Measurements from ENCODE around the gene CMTR1.

CMTR1 gene

GRCh38 chr6:37477656-37478435, 44.8 kb downstream of the CMTR1 start:
- Histone ChIP-seq H3K4me3 (ENCODE audit: low read length in 2 of 2) (no peak overlapping the region), H3K9me3 (ENCODE audit: control insufficient read depth in 2 of 2, low read length in 2 of 2) (no peaks in the 10 kb centered on the region), H3K4me1 (ENCODE audit: control insufficient read depth, insufficient read depth, low read length) (peaks cover 9% of the 10 kb centered on the region), H3K36me3 (ENCODE audit: control insufficient read depth in 2 of 2, insufficient read depth in 2 of 2, low read length in 2 of 2) (peaks cover 49 to 67% of the 10 kb centered on the region in 2 donors), H3K9ac (ENCODE audit: low read length in 2 of 2) (no peak overlapping the region), H3K27me3 (ENCODE audit: control insufficient read depth in 1 of 2, insufficient read depth in 2 of 2, low read length in 2 of 2) (no peaks in the 10 kb centered on the region), H3K27ac (ENCODE audit: low read length) (no peak overlapping the region)

GRCh38 chr6:37478827-37479226, 45.8 kb downstream of the CMTR1 start:
- H3K27ac ChIP-seq (ENCODE audit: low read length) = no peak overlapping the region

GRCh38 chr6:37479266-37479854, 46.3 kb downstream of the CMTR1 start:
- H3K4me1 ChIP-seq (ENCODE audit: control insufficient read depth, insufficient read depth, low read length) = no peaks in the 10 kb centered on the region
- no peaks in the 10 kb centered on the region for H3K27me3 ChIP-seq (ENCODE audit: control insufficient read depth in 1 of 2, insufficient read depth in 2 of 2, low read length in 2 of 2)
- H3K36me3 ChIP-seq (ENCODE audit: control insufficient read depth in 2 of 2, insufficient read depth in 2 of 2, low read length in 2 of 2) = peaks cover 46 to 70% of the 10 kb centered on the region in 2 donors
- H3K9ac ChIP-seq (ENCODE audit: low read length in 2 of 2) = no peak overlapping the region
- no peak overlapping the region for H3K27ac ChIP-seq (ENCODE audit: low read length)
- no peaks in the 10 kb centered on the region for H3K9me3 ChIP-seq (ENCODE audit: control insufficient read depth in 2 of 2, low read length in 2 of 2)
- H3K4me3 ChIP-seq (ENCODE audit: low read length in 2 of 2) = no peak overlapping the region

More at GRCh38 chr6:37478827-37479226, 45.8 kb downstream of the CMTR1 start:
- H3K4me3 ChIP-seq (ENCODE audit: low read length in 2 of 2) = no peak overlapping the region
- H3K9ac ChIP-seq (ENCODE audit: low read length in 2 of 2) = no peak overlapping the region
- H3K36me3 ChIP-seq (ENCODE audit: control insufficient read depth in 2 of 2, insufficient read depth in 2 of 2, low read length in 2 of 2) = peaks cover 48 to 70% of the 10 kb centered on the region in 2 donors
- no peaks in the 10 kb centered on the region for H3K9me3 ChIP-seq (ENCODE audit: control insufficient read depth in 2 of 2, low read length in 2 of 2)
- H3K4me1 ChIP-seq (ENCODE audit: control insufficient read depth, insufficient read depth, low read length) = peaks cover under 1% of the 10 kb centered on the region
- H3K27me3 ChIP-seq (ENCODE audit: control insufficient read depth in 1 of 2, insufficient read depth in 2 of 2, low read length in 2 of 2) = no peaks in the 10 kb centered on the region

- H3K36me3 ChIP-seq (ENCODE audit: control insufficient read depth in 2 of 2, insufficient read depth in 2 of 2, low read length in 2 of 2) = peaks cover 37 to 62% of the 10 kb centered on the region in 2 donors
- no peaks in the 10 kb centered on the region for H3K27me3 ChIP-seq (ENCODE audit: control insufficient read depth in 1 of 2, insufficient read depth in 2 of 2, low read length in 2 of 2)
- no peaks in the 10 kb centered on the region for H3K9me3 ChIP-seq (ENCODE audit: control insufficient read depth in 2 of 2, low read length in 2 of 2)
- no peak overlapping the region for H3K9ac ChIP-seq (ENCODE audit: low read length in 2 of 2)
- no peak overlapping the region for H3K4me3 ChIP-seq (ENCODE audit: low read length in 2 of 2)
- no peaks in the 10 kb centered on the region for H3K4me1 ChIP-seq (ENCODE audit: control insufficient read depth, insufficient read depth, low read length)
- H3K27ac ChIP-seq (ENCODE audit: low read length) = no peak overlapping the region
Observed at GRCh38 chr6:37480118-37480736, 47.2 kb downstream of the CMTR1 start.

GRCh38 chr6:37480951-37481534, 48.0 kb downstream of the CMTR1 start:
- Histone ChIP-seq H3K27me3 (ENCODE audit: control insufficient read depth in 1 of 2, insufficient read depth in 2 of 2, low read length in 2 of 2) (no peaks in the 10 kb centered on the region), H3K4me1 (ENCODE audit: control insufficient read depth, insufficient read depth, low read length) (no peaks in the 10 kb centered on the region), H3K9me3 (ENCODE audit: control insufficient read depth in 2 of 2, low read length in 2 of 2) (no peaks in the 10 kb centered on the region), H3K36me3 (ENCODE audit: control insufficient read depth in 2 of 2, insufficient read depth in 2 of 2, low read length in 2 of 2) (peaks cover 33 to 55% of the 10 kb centered on the region in 2 donors), H3K4me3 (ENCODE audit: low read length in 2 of 2) (no peak overlapping the region), H3K27ac (ENCODE audit: low read length) (no peak overlapping the region), H3K9ac (ENCODE audit: low read length in 2 of 2) (no peak overlapping the region)

- no peak overlapping the region for H3K4me3 ChIP-seq (ENCODE audit: low read length in 2 of 2)
- H3K9me3 ChIP-seq (ENCODE audit: control insufficient read depth in 2 of 2, low read length in 2 of 2) = no peaks in the 10 kb centered on the region
- no peak overlapping the region for H3K9ac ChIP-seq (ENCODE audit: low read length in 2 of 2)
- peaks cover 31 to 54% of the 10 kb centered on the region in 2 donors for H3K36me3 ChIP-seq (ENCODE audit: control insufficient read depth in 2 of 2, insufficient read depth in 2 of 2, low read length in 2 of 2)
- no peak overlapping the region for H3K27ac ChIP-seq (ENCODE audit: low read length)
- H3K27me3 ChIP-seq (ENCODE audit: control insufficient read depth in 1 of 2, insufficient read depth in 2 of 2, low read length in 2 of 2) = no peaks in the 10 kb centered on the region
- no peaks in the 10 kb centered on the region for H3K4me1 ChIP-seq (ENCODE audit: control insufficient read depth, insufficient read depth, low read length)
Observed at GRCh38 chr6:37481711-37482605, 48.9 kb downstream of the CMTR1 start.

GRCh38 chr6:37482606-37483251, 49.7 kb downstream of the CMTR1 start:
- Histone ChIP-seq H3K4me3 (ENCODE audit: low read length in 2 of 2) (no peak overlapping the region), H3K27me3 (ENCODE audit: control insufficient read depth in 1 of 2, insufficient read depth in 2 of 2, low read length in 2 of 2) (no peaks in the 10 kb centered on the region), H3K27ac (ENCODE audit: low read length) (no peak overlapping the region), H3K9me3 (ENCODE audit: control insufficient read depth in 2 of 2, low read length in 2 of 2) (no peaks in the 10 kb centered on the region), H3K36me3 (ENCODE audit: control insufficient read depth in 2 of 2, insufficient read depth in 2 of 2, low read length in 2 of 2) (peaks cover 31 to 49% of the 10 kb centered on the region in 2 donors), H3K9ac (ENCODE audit: low read length in 2 of 2) (no peak overlapping the region), H3K4me1 (ENCODE audit: control insufficient read depth, insufficient read depth, low read length) (no peaks in the 10 kb centered on the region)

- Histone ChIP-seq H3K9me3 (ENCODE audit: control insufficient read depth in 2 of 2, low read length in 2 of 2) (no peaks in the 10 kb centered on the region), H3K27ac (ENCODE audit: low read length) (no peak overlapping the region), H3K4me3 (ENCODE audit: low read length in 2 of 2) (no peak overlapping the region), H3K36me3 (ENCODE audit: control insufficient read depth in 2 of 2, insufficient read depth in 2 of 2, low read length in 2 of 2) (peaks cover 29 to 43% of the 10 kb centered on the region in 2 donors), H3K4me1 (ENCODE audit: control insufficient read depth, insufficient read depth, low read length) (no peaks in the 10 kb centered on the region), H3K9ac (ENCODE audit: low read length in 2 of 2) (no peak overlapping the region), H3K27me3 (ENCODE audit: control insufficient read depth in 1 of 2, insufficient read depth in 2 of 2, low read length in 2 of 2) (no peaks in the 10 kb centered on the region)
Observed at GRCh38 chr6:37483252-37483901, 50.4 kb downstream of the CMTR1 start.

- no peak overlapping the region for H3K27ac ChIP-seq (ENCODE audit: low read length)
- H3K36me3 ChIP-seq (ENCODE audit: control insufficient read depth in 2 of 2, insufficient read depth in 2 of 2, low read length in 2 of 2) = peaks cover 22 to 36% of the 10 kb centered on the region in 2 donors
- H3K27me3 ChIP-seq (ENCODE audit: control insufficient read depth in 1 of 2, insufficient read depth in 2 of 2, low read length in 2 of 2) = no peaks in the 10 kb centered on the region
- no peaks in the 10 kb centered on the region for H3K9me3 ChIP-seq (ENCODE audit: control insufficient read depth in 2 of 2, low read length in 2 of 2)
- no peaks in the 10 kb centered on the region for H3K4me1 ChIP-seq (ENCODE audit: control insufficient read depth, insufficient read depth, low read length)
- H3K4me3 ChIP-seq (ENCODE audit: low read length in 2 of 2) = no peak overlapping the region
- no peak overlapping the region for H3K9ac ChIP-seq (ENCODE audit: low read length in 2 of 2)
Observed at GRCh38 chr6:37483917-37484785, 51.1 kb downstream of the CMTR1 start.

All from stomach smooth muscle (tissue), 2 donors.